ENCODE results near the gene KIF5A. TPM values are rescaled to one million over a fixed set of nuclear protein-coding genes. Genes with fewer than 3 reads are reported as not detected.
A peak's percentile ranks its signal among the peaks of the same experiment; 100 is the strongest.

The KIF5A gene
- total RNA-seq, 6 experiments from 2014 or later, result 0.02 TPM; not detected in 5

DNA sequence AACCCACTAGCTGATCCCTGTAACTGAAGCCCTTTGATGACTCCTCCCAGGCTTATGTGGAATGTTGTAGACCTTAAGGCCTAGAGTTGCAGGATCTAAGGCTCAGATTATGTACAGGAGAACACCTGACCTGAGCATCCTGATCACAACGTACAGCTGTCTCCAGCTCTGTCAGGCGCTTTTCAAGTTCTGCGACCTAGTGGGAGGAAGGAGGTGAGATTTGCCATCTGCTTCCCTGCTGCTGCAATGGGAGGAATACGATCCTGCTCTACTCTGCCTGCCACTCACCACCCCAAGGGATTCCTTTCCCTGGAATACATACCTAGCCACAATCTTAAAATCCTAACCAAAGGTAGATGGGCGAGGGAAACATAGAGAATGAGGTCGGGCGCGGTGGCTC lies 16.7 kb upstream of the KIF5A start:
- no peaks in the 10 kb centered on the region for H3K4me1 ChIP-seq
- 100% methylated on average over 1 of the region's 8 CpGs for WGBS (ENCODE audit: insufficient coverage, low coverage, low lambda C conversion rate, missing lambda C conversion rate)
- DNase-seq (no peak), ATAC-seq (no peak)
- no peak overlapping the region for H3K27ac ChIP-seq
- H3K9me3 ChIP-seq, result no peaks in the 10 kb centered on the region
- TF ChIP-seq, protein P1, sequence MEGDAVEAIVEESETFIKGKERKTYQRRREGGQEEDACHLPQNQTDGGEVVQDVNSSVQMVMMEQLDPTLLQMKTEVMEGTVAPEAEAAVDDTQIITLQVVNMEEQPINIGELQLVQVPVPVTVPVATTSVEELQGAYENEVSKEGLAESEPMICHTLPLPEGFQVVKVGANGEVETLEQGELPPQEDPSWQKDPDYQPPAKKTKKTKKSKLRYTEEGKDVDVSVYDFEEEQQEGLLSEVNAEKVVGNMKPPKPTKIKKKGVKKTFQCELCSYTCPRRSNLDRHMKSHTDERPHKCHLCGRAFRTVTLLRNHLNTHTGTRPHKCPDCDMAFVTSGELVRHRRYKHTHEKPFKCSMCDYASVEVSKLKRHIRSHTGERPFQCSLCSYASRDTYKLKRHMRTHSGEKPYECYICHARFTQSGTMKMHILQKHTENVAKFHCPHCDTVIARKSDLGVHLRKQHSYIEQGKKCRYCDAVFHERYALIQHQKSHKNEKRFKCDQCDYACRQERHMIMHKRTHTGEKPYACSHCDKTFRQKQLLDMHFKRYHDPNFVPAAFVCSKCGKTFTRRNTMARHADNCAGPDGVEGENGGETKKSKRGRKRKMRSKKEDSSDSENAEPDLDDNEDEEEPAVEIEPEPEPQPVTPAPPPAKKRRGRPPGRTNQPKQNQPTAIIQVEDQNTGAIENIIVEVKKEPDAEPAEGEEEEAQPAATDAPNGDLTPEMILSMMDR (IDR thresholded peaks at IDR 0.05), result no peak
- TF ChIP-seq POLR2A (IDR thresholded peaks at IDR 0.05), result no peak
- no peak overlapping the region for H3K4me3 ChIP-seq
- intact Hi-C loops (cut with DNase I), result no loop called here
- H3K27me3 ChIP-seq, result no peaks in the 10 kb centered on the region
- H3K36me3 ChIP-seq, result peaks cover 0 to 62% (median 36%) of the 10 kb centered on the region in 4 donors

DNA sequence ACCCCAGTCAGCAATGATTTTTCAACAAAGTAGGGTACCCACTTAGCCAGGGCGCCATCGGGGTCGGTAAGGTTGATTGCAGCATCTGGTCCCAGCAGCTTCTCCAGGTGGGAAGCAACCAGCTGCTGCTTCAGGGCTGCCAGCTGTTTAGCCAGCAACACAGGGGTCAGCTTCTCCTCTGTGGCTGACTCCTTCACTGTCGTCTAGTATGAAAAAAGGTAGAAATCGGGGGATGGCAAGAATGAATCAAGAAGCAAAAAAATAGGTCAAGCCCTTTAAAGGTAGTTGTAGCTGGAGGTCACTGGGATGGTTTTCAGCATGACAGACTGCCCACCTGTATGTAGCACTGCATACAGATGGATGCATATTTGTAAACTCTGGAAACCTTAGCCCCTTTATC lies 15.6 kb upstream of the KIF5A start:
- H3K4me3 ChIP-seq, result no peak overlapping the region
- H3K36me3 ChIP-seq, result peaks cover 0 to 50% (median 30%) of the 10 kb centered on the region in 4 donors
- TF ChIP-seq, protein P1 (IDR thresholded peaks at IDR 0.05), result no peak
- TF ChIP-seq POLR2A (IDR thresholded peaks at IDR 0.05), result no peak
- no peak for DNase-seq
- ATAC-seq, result no peak
- no peaks in the 10 kb centered on the region for H3K9me3 ChIP-seq
- WGBS (ENCODE audit: insufficient coverage, low coverage, low lambda C conversion rate, missing lambda C conversion rate), result 86% methylated on average over 2 of the region's 5 CpGs
- H3K27ac ChIP-seq, result no peak overlapping the region
- no peaks in the 10 kb centered on the region for H3K27me3 ChIP-seq
- intact Hi-C loops (cut with DNase I), result no loop called here
- H3K4me1 ChIP-seq, result no peaks in the 10 kb centered on the region

DNA sequence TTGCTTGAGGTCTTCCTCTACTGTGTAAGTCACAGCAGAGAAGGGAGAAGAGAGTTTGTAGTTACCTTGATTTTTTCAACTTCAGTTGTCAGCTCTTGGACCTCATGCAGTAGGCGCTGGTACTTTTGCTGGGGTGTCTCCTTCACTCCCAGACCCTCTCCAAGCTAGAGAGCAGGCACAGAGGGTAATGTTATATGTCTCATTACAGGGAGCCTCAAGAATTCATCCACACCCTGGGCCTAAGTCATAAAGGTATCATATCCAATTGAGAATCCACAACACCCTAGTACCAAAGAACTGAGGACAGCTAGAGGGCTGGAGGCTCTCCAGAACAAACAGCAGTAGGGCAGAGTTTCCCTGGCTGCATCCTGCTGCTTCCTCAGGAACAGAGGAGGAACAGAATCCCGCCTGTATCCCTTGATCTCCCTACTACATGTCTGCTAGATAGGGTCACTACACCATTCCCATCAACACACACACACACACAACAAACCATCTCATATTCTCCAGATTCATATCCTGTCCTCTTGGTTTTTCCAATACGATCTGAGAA lies 14.8 kb upstream of the KIF5A start:
- H3K27me3 ChIP-seq, result no peaks in the 10 kb centered on the region
- H3K4me1 ChIP-seq, result no peaks in the 10 kb centered on the region
- intact Hi-C loops (cut with DNase I), result no loop called here
- WGBS (ENCODE audit: insufficient coverage, low coverage, low lambda C conversion rate, missing lambda C conversion rate), result 82% methylated on average over 2 of the region's 3 CpGs
- DNase-seq, result no peak
- ATAC-seq, result peak; percentile 57 to 75 (median 64)
- H3K36me3 ChIP-seq, result peaks cover 0 to 42% (median 26%) of the 10 kb centered on the region in 4 donors
- H3K4me3 ChIP-seq, result no peak overlapping the region
- no peaks in the 10 kb centered on the region for H3K9me3 ChIP-seq
- H3K27ac ChIP-seq, result no peak overlapping the region
- TF ChIP-seq POLR2A (IDR thresholded peaks at IDR 0.05), result no peak
- TF ChIP-seq, protein P1 (IDR thresholded peaks at IDR 0.05), result no peak

DNA sequence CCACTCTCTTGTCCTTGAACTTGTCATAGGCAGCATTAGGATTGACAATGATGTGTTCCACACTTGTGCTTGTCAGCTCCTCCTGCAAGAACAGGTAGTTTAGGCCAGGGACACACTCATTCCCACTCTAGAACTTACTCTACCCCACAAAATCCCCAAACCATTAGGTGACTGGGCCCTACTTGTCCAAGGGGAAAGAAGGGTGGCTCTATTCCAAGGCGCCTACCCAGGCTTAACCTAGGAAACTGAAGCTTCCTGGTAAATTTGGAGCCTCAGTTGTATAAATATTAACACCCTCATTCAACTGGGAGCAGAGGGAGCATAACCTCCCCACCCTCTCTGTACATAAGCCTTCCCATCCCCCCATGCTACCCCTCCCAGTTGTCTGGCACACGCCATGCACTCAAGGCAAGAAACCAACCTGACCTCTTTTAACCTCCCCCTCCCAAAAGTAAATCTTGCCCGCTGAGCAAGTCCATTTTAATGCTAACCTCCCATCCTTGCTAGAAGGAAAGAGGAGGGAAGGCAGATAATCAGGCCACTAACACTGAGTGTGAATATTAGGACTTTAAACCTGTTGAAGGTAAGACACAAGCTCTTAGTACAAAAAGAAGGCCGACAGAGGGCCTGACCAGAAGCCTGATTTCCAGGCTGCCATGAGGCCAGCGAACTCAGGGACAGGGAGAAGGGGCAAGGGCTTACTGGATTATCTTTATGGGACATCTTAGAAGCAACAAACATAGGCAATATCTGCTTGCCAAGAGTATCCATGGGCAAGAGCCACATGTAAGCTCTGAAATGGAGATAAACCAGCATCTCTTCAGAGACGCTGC lies 13.9 kb upstream of the KIF5A start:
- H3K4me3 ChIP-seq, result no peak overlapping the region
- no peaks in the 10 kb centered on the region for H3K27me3 ChIP-seq
- DNase-seq (no peak), ATAC-seq (no peak)
- no peak for TF ChIP-seq POLR2A (IDR thresholded peaks at IDR 0.05)
- TF ChIP-seq, protein P1 (IDR thresholded peaks at IDR 0.05), result no peak
- H3K27ac ChIP-seq, result no peak overlapping the region
- intact Hi-C loops (cut with DNase I), result no loop called here
- peaks cover 0 to 33% (median 21%) of the 10 kb centered on the region in 4 donors for H3K36me3 ChIP-seq
- H3K4me1 ChIP-seq, result no peaks in the 10 kb centered on the region
- WGBS (ENCODE audit: insufficient coverage, low coverage, low lambda C conversion rate, missing lambda C conversion rate), result 70% methylated on average over 5 of the region's 6 CpGs
- H3K9me3 ChIP-seq, result no peaks in the 10 kb centered on the region

Measured in right lobe of liver (tissue), 6 donors.